Uterus (tissue), 4 donors: ENCODE data around the gene ANO7. TPM values are rescaled to one million over a fixed set of nuclear protein-coding genes. Genes with fewer than 3 reads are reported as not detected.

Source experiments
- DNase-seq, 2 donors: peaks; one replicate each; pipeline ENCODE4 v3.0.0-alpha.2; 2019 to 2020
- H3K27ac ChIP-seq, 2 donors: fragments of 200-600 bp; sonication (generic); 1 replicate in 1 of 2; 2 replicates in 1 of 2; pipeline ENCODE4 v1.5.1; 2016 to 2018
- H3K27me3 ChIP-seq, 2 donors: fragments of 200-600 bp; sonication (generic); one replicate each; pipeline ENCODE4 v1.5.1; 2018 to 2019; ENCODE audit warnings: control low read depth in 1 of 2
- H3K36me3 ChIP-seq, 2 donors: fragments of 200-600 bp; sonication (generic); one replicate each; pipeline ENCODE4 v1.5.1; 2019; ENCODE audit warnings: control low read depth in 1 of 2
- H3K4me1 ChIP-seq, 2 donors: fragments of 200-600 bp; sonication (generic); one replicate each; pipeline ENCODE4 v1.5.1; 2018 to 2019; ENCODE audit warnings: control low read depth in 1 of 2
- H3K4me3 ChIP-seq, 2 donors: fragments of 200-600 bp; sonication (generic); 1 replicate in 1 of 2; 2 replicates in 1 of 2; pipeline ENCODE4 v1.5.1; 2018 to 2019; ENCODE audit warnings: mild to moderate bottlenecking in 1 of 2
- H3K9me3 ChIP-seq, 2 donors: fragments of 200-600 bp; sonication (generic); one replicate each; pipeline ENCODE4 v1.5.1; 2019; ENCODE audit warnings: control low read depth in 1 of 2
- POLR2A ChIP-seq, 2 donors: fragments of 450-650 bp; IDR thresholded peaks; one replicate each; pipeline ENCODE4 v1.6.1; 2016; ENCODE audit warnings: antibody characterized with exemption in 2 of 2, mild to moderate bottlenecking in 1 of 2, moderate library complexity in 1 of 2
- intact Hi-C: fragments of 100-400 bp; cut with DNase I; formaldehyde crosslinking; loops from one replicate; pipeline ENCODE4 v1.15.1; 2023; ENCODE audit warnings: low total_unique reads
- total RNA-seq, 4 donors: library from RNA; depleted of rRNA in 3 of 4; stranded (reverse); fragments of >200 nt in 3 of 4; gene quantifications; one replicate each; pipeline versions ENCODE4 v1.1.0 to v1.2.4, GENCODE V29; 2014 to 2023
- TF ChIP-seq, protein P1 (sequence below), 4 experiments: fragments of 200-600 bp in 2 of 4; fragments of 450-650 bp in 2 of 4; sonication (generic) in 2 of 4; IDR thresholded peaks; one replicate each; pipeline ENCODE4 v1.5.1; 2016 to 2019; ENCODE audit warnings: antibody characterized with exemption in 4 of 4, mild to moderate bottlenecking in 2 of 4, moderate library complexity in 1 of 4
- donor health status: DM: yes; HTN: yes; CAD: no.

The ANO7 gene
- total RNA-seq, 4 donors from 2014 or later: under 0.01 to 3.8 (median 0.21) TPM; not detected in 1

- Histone ChIP-seq H3K27ac (no peak overlapping the region), H3K36me3 (no peaks in the 10 kb centered on the region), H3K9me3 (no peaks in the 10 kb centered on the region), H3K4me1 (peaks cover 0 to 4% of the 10 kb centered on the region in 2 donors), H3K4me3 (no peak overlapping the region), H3K27me3 (no peaks in the 10 kb centered on the region)
- intact Hi-C loops: no loop called here
- no peak for DNase-seq
- TF ChIP-seq POLR2A (IDR thresholded peaks at IDR 0.05): no peak
- TF ChIP-seq, protein P1, sequence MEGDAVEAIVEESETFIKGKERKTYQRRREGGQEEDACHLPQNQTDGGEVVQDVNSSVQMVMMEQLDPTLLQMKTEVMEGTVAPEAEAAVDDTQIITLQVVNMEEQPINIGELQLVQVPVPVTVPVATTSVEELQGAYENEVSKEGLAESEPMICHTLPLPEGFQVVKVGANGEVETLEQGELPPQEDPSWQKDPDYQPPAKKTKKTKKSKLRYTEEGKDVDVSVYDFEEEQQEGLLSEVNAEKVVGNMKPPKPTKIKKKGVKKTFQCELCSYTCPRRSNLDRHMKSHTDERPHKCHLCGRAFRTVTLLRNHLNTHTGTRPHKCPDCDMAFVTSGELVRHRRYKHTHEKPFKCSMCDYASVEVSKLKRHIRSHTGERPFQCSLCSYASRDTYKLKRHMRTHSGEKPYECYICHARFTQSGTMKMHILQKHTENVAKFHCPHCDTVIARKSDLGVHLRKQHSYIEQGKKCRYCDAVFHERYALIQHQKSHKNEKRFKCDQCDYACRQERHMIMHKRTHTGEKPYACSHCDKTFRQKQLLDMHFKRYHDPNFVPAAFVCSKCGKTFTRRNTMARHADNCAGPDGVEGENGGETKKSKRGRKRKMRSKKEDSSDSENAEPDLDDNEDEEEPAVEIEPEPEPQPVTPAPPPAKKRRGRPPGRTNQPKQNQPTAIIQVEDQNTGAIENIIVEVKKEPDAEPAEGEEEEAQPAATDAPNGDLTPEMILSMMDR (IDR thresholded peaks at IDR 0.05): no peak
Measured at GRCh38 chr2:241216211-241216761, 27.8 kb downstream of the ANO7 start.

- H3K36me3 ChIP-seq: no peaks in the 10 kb centered on the region
- TF ChIP-seq, protein P1 (IDR thresholded peaks at IDR 0.05): peak in 1 of 4 experiments; percentile 5
- peak in 1 of 2 donors; percentile 43 for TF ChIP-seq POLR2A (IDR thresholded peaks at IDR 0.05)
- H3K9me3 ChIP-seq: no peaks in the 10 kb centered on the region
- intact Hi-C loops: no loop called here
- no peaks in the 10 kb centered on the region for H3K27me3 ChIP-seq
- peak; percentile 72 to 73 for DNase-seq
- peak overlapping the region; percentile 44 to 45 for H3K4me3 ChIP-seq
- peaks cover 0 to 4% of the 10 kb centered on the region in 2 donors for H3K4me1 ChIP-seq
- H3K27ac ChIP-seq: peak overlapping the region; percentile 92 to 94
Measured at GRCh38 chr2:241217320-241218031, 29.0 kb downstream of the ANO7 start.

- Histone ChIP-seq H3K4me1 (peaks cover 0 to 4% of the 10 kb centered on the region in 2 donors), H3K4me3 (peak overlapping the region; percentile 45 to 74), H3K36me3 (no peaks in the 10 kb centered on the region), H3K9me3 (no peaks in the 10 kb centered on the region), H3K27me3 (no peaks in the 10 kb centered on the region), H3K27ac (peak overlapping the region; percentile 62 to 84)
- DNase-seq: peak; percentile 55 to 59
- no peak for TF ChIP-seq POLR2A (IDR thresholded peaks at IDR 0.05)
- TF ChIP-seq, protein P1 (IDR thresholded peaks at IDR 0.05): peak in 3 of 4 experiments; percentile 5 to 25 (median 22)
- intact Hi-C loops: no loop called here
Measured at GRCh38 chr2:241218131-241219029, 29.9 kb downstream of the ANO7 start.

- H3K4me1 ChIP-seq: peaks cover 0 to 7% of the 10 kb centered on the region in 2 donors
- H3K9me3 ChIP-seq: no peaks in the 10 kb centered on the region
- no peaks in the 10 kb centered on the region for H3K27me3 ChIP-seq
- peak overlapping the region in 1 of 2 donors; percentile 62 for H3K27ac ChIP-seq
- peak overlapping the region; percentile 45 to 74 for H3K4me3 ChIP-seq
- DNase-seq: no peak
- H3K36me3 ChIP-seq: no peaks in the 10 kb centered on the region
- no peak for TF ChIP-seq POLR2A (IDR thresholded peaks at IDR 0.05)
- TF ChIP-seq, protein P1 (IDR thresholded peaks at IDR 0.05): no peak
- intact Hi-C loops: no loop called here
Measured at GRCh38 chr2:241219030-241219382, 30.5 kb downstream of the ANO7 start.
